K562 treated with DMSO at 1 percent for 24 hours (cell line): Measurements from ENCODE around the gene SRGAP2. TPM values are rescaled to one million over a fixed set of nuclear protein-coding genes. Genes with fewer than 3 reads are reported as not detected.

Source experiments
- total RNA-seq: library from RNA; unstranded; fragments of 300-600 nt; gene quantifications from 2 replicates; pipeline ENCODE4 v1.2.3, GENCODE V29; 2022; ENCODE audit warnings: low read depth; ENCODE audit not compliant: insufficient read depth

The SRGAP2 gene
- total RNA-seq, result 59.8 and 60.3 TPM in 2 replicates

GRCh38 chr1:206203364-206204158 lies at the start of gene SRGAP2:
Gene SRGAP2, plus strand, starts transcription at chr1:206203541. Its CDS starts 2,430 bp downstream, at chr1:206205971.

GRCh38 chr1:206202789-206203363 lies 465 bp upstream of the SRGAP2 start, which contains the start of gene FAM72A:
Gene FAM72A, minus strand, starts transcription at chr1:206202839. Its CDS starts 814 bp downstream, at chr1:206202025.

Other genes starting within 250 kb of the SRGAP2 start
- not detected in 2 replicates for gene RAB7B, start 200.1 kb upstream of the SRGAP2 start, total RNA-seq
- gene CTSE, start 179.6 kb upstream of the SRGAP2 start, total RNA-seq, result not detected in 2 replicates
- not detected in 2 replicates for gene RHEX, start 150.4 kb upstream of the SRGAP2 start, total RNA-seq
- not detected in 2 replicates for gene AVPR1B, start 86.2 kb upstream of the SRGAP2 start, total RNA-seq
- gene FAM72A, start 702 bp upstream of the SRGAP2 start, total RNA-seq, result 10.1 and 12.1 TPM in 2 replicates